Thyroid gland (tissue), 4 donors: Measurements from ENCODE around the gene POMGNT2.

Experiments used
- CTCF ChIP-seq, 6 experiments: fragments of 200-600 bp in 3 of 6; fragments of 450-650 bp in 3 of 6; sonication (generic) in 3 of 6; IDR thresholded peaks; one replicate each; pipeline ENCODE4 v1.5.1; 2016 to 2019; ENCODE audit warnings: antibody characterized with exemption in 6 of 6, mild to moderate bottlenecking in 2 of 6, inconsistent platforms in 1 of 6, moderate library complexity in 1 of 6
- POLR2A ChIP-seq, 2 donors: fragments of 450-650 bp; IDR thresholded peaks; one replicate each; pipeline ENCODE4 v1.6.1; 2017; ENCODE audit warnings: antibody characterized with exemption in 2 of 2, mild to moderate bottlenecking in 2 of 2, moderate library complexity in 1 of 2

DNA sequence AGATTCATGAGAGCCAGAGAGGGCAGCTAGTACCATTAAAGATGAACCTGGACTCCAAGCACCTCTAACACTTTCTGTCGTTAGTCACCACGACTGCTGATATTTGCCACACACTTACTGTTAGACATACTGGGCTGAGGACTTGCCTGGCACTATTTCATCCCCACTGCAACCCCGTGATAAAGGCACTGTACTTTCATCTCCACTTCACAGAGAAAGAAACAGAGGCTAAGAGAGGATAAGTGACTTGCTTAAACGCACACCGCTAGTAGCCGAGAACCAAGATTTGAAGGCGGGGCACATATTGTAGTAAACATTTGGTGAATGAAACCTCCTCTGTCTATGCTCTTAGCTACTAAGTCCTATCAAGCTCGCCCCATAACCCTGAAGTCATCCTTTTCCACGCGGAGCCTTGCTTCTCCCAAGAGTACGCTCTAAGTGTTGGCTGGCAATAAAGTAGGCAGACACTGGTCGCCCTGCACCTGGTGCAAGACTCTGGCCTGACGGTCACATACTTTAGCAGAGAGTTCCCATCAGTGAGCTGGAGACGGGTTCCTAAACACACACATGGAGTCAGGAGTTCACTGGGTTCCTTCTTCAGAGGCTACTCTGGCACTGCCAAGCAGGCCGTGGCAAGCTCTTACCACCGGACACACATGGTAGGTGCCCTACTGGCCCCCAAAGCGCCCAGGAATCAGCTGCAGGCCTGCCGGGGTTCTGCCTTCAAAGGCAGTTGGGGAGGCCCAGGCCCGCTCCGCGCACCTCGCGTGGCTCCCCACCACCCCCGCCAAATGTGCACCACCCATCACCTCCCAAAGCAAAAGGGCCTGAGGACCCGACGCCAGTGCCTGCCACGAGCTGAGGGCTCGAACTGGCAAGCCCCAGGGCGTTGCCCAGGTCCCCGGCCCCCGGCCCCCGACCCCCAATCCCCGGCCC, 951 bp downstream of the POMGNT2 start:
- TF ChIP-seq CTCF (IDR thresholded peaks at IDR 0.05): no peak
- no peak for TF ChIP-seq POLR2A (IDR thresholded peaks at IDR 0.05)
